Vagina (tissue), 2 donors: ENCODE data around the gene PCYT2.

Experiments
- CTCF ChIP-seq, 3 experiments: fragments of 450-650 bp in 2 of 3; fragments of 200-600 bp in 1 of 3; sonication (generic) in 1 of 3; IDR thresholded peaks; one replicate each; pipeline ENCODE4 v1.5.1; 2017 to 2019; ENCODE audit warnings: antibody characterized with exemption in 3 of 3, mild to moderate bottlenecking in 2 of 3, moderate library complexity in 2 of 3
- POLR2A ChIP-seq, 2 donors: fragments of 450-650 bp; IDR thresholded peaks; one replicate each; pipeline ENCODE4 v1.6.1; 2017; ENCODE audit warnings: antibody characterized with exemption in 2 of 2, mild to moderate bottlenecking in 2 of 2, moderate library complexity in 2 of 2
- POLR2AphosphoS5 ChIP-seq, 2 donors: sonication (generic); formaldehyde crosslinking; IDR thresholded peaks; one replicate each; pipeline ENCODE4 v1.9.0; 2017; ENCODE audit warnings: antibody characterized with exemption in 2 of 2, mild to moderate bottlenecking in 2 of 2, low read depth in 1 of 2; ENCODE audit not compliant: insufficient read depth in 1 of 2

GRCh38 chr17:81909231-81909630, 2.0 kb downstream of the PCYT2 start:
- TF ChIP-seq CTCF (IDR thresholded peaks at IDR 0.05) (no peak), POLR2A (IDR thresholded peaks at IDR 0.05) (no peak), POLR2AphosphoS5 (IDR thresholded peaks at IDR 0.05; ENCODE audit: insufficient read depth in 1 of 2, low read depth in 1 of 2) (no peak)
